A549 (cell line): ENCODE measurements around the gene CD2AP. TPM values are rescaled to one million over a fixed set of nuclear protein-coding genes. Genes with fewer than 3 reads are reported as not detected.

ENCODE experiments used
- ATAC-seq, 2 experiments: fragments of 200-7000 bp in 1 of 2; fragments of >200 bp in 1 of 2; cut with Nextera tagmentation in 1 of 2; cut with Tn5 transposase in 1 of 2; 3 replicates each; pipeline versions ENCODE4 v1.8.0 to v1.9.1; 2018 to 2020; ENCODE audit warnings: mild to moderate bottlenecking in 1 of 2, moderate library complexity in 1 of 2
- CTCF ChIA-PET: fragments of 300-600 bp; sonication (Branson Sonifier 250); formaldehyde crosslinking; extraction: SDS; loops from one replicate; lab custom pipeline; 2021; ENCODE audit warnings: antibody characterized with exemption, inconsistent platforms; lab: Yijun Ruan, JAX
- POLR2A ChIA-PET: fragments of 350-600 bp; formaldehyde crosslinking; extraction: SDS; loops from one replicate; lab custom pipeline; 2021; ENCODE audit warnings: antibody characterized with exemption, inconsistent platforms; lab: Yijun Ruan, JAX
- DNase-seq, 2 experiments: peaks; one replicate each; pipeline versions ENCODE4 v3.0.0 to v3.0.0-alpha.2; 2011 to 2016; ENCODE audit warnings: low read depth in 1 of 2, low spot score in 1 of 2
- FAIRE-seq: peaks from 2 replicates; lab custom pipeline; 2011; peaks lifted over from hg19 to GRCh38; lab: Jason Lieb, UNC
- H3K27ac ChIP-seq, 2 experiments: fragments of >200 bp; sonication (Bioruptor Twin); formaldehyde crosslinking; 3 replicates each; pipeline ENCODE4 v1.5.1; 2016 to 2017
- H3K4me1 ChIP-seq: fragments of >200 bp; sonication (Bioruptor Twin); formaldehyde crosslinking; 3 replicates; pipeline ENCODE4 v1.6.1; 2016
- H3K4me2 ChIP-seq: fragments of >200 bp; sonication (Bioruptor Twin); formaldehyde crosslinking; 3 replicates; pipeline ENCODE4 v1.6.1; 2016
- H3K4me3 ChIP-seq: fragments of >200 bp; sonication (Bioruptor Twin); formaldehyde crosslinking; 3 replicates; pipeline ENCODE4 v1.5.1; 2016
- H3K9me3 ChIP-seq: fragments of >200 bp; sonication (Bioruptor Twin); formaldehyde crosslinking; 3 replicates; pipeline ENCODE4 v1.6.1; 2016
- ATOH8 ChIP-seq: fragments of 250-450 bp; sonication (Bioruptor Pico); IDR thresholded peaks from 2 replicates; pipeline ENCODE4 v1.5.0; 2020; ENCODE audit warnings: low read depth, mild to moderate bottlenecking, moderate library complexity
- CBX2 ChIP-seq: fragments of 200-600 bp; sonication (generic); IDR thresholded peaks from 2 replicates; pipeline ENCODE4 v1.6.1; 2016; ENCODE audit warnings: low read depth, mild to moderate bottlenecking, borderline replicate concordance
- CBX8 ChIP-seq: fragments of 200-600 bp; sonication (generic); IDR thresholded peaks from 2 replicates; pipeline ENCODE4 v1.6.1; 2016
- CEBPB ChIP-seq, 2 experiments: fragments of >200 bp in 1 of 2; sonication (Bioruptor Twin) in 1 of 2; formaldehyde crosslinking in 1 of 2; IDR thresholded peaks; 2 replicates each; pipeline ENCODE4 v1.6.1; 2012 to 2016
- CHD2 ChIP-seq: fragments of 150-350 bp; IDR thresholded peaks from 2 replicates; pipeline ENCODE4 v1.6.1; 2014; ENCODE audit warnings: low read length; ENCODE audit not compliant: partially characterized antibody
- CHD4 ChIP-seq: fragments of 200-600 bp; sonication (generic); IDR thresholded peaks from 2 replicates; pipeline ENCODE4 v1.6.1; 2016; ENCODE audit warnings: antibody characterized with exemption, mild to moderate bottlenecking, borderline replicate concordance
- FOSB ChIP-seq: fragments of 250-450 bp; sonication (Bioruptor Pico); IDR thresholded peaks from 2 replicates; pipeline ENCODE4 v1.5.0; 2020; ENCODE audit warnings: mild to moderate bottlenecking, moderate library complexity
- HDAC2 ChIP-seq: fragments of 200-600 bp; sonication (generic); IDR thresholded peaks from 2 replicates; pipeline ENCODE4 v1.6.1; 2016
- HMGXB4 ChIP-seq: fragments of 250-450 bp; sonication (Bioruptor Pico); IDR thresholded peaks from 2 replicates; pipeline ENCODE4 v1.5.0; 2021; ENCODE audit warnings: mild to moderate bottlenecking, moderate library complexity, borderline replicate concordance
- KDM1A ChIP-seq: fragments of 200-600 bp; sonication (generic); IDR thresholded peaks from 2 replicates; pipeline ENCODE4 v1.6.1; 2016; ENCODE audit warnings: low read depth, mild to moderate bottlenecking
- KDM5A ChIP-seq: fragments of 200-600 bp; sonication (generic); IDR thresholded peaks from 2 replicates; pipeline ENCODE4 v1.6.1; 2016; ENCODE audit warnings: antibody characterized with exemption, mild to moderate bottlenecking
- MAX ChIP-seq: IDR thresholded peaks from 2 replicates; pipeline ENCODE4 v1.6.1; 2012
- MAZ ChIP-seq: fragments of 150-350 bp; IDR thresholded peaks from 2 replicates; pipeline ENCODE4 v1.6.1; 2014; ENCODE audit warnings: antibody characterized with exemption, low read depth, low read length, borderline replicate concordance
- NFE2L2 ChIP-seq: fragments of 150-350 bp; conservative IDR thresholded peaks from 2 replicates; pipeline ENCODE4 v1.6.1; 2014; ENCODE audit warnings: low read length
- NPAS2 ChIP-seq: fragments of 250-450 bp; sonication (Bioruptor Pico); IDR thresholded peaks from 2 replicates; pipeline ENCODE4 v1.8.0; 2022; ENCODE audit warnings: mild to moderate bottlenecking, moderate library complexity, borderline replicate concordance
- NR3C1 ChIP-seq: fragments of >200 bp; sonication (Bioruptor Twin); formaldehyde crosslinking; IDR thresholded peaks from 3 replicates; pipeline ENCODE4 v1.6.1; 2017
- PBX3 ChIP-seq: IDR thresholded peaks from 2 replicates; pipeline ENCODE4 v1.6.1; 2012
- PHF8 ChIP-seq: fragments of 200-600 bp; sonication (generic); IDR thresholded peaks from 2 replicates; pipeline ENCODE4 v1.6.1; 2016; ENCODE audit warnings: low read depth, mild to moderate bottlenecking, antibody characterized with exemption, moderate library complexity, borderline replicate concordance
- POLR2A ChIP-seq: IDR thresholded peaks from 2 replicates; pipeline ENCODE4 v1.6.1; 2012; ENCODE audit warnings: mild to moderate bottlenecking, low read length
- POLR2AphosphoS2 ChIP-seq: conservative IDR thresholded peaks from 2 replicates; pipeline ENCODE4 v1.6.1; 2012; ENCODE audit warnings: low read length, improper control_type of control experiment, inconsistent platforms
- RAD21 ChIP-seq, 2 experiments: fragments of >200 bp in 1 of 2; sonication (Bioruptor Twin) in 1 of 2; formaldehyde crosslinking in 1 of 2; IDR thresholded peaks in 1 of 2; conservative IDR thresholded peaks in 1 of 2; 2 replicates in 1 of 2; 3 replicates in 1 of 2; pipeline ENCODE4 v1.6.1; 2012 to 2018; ENCODE audit warnings: inconsistent platforms in 1 of 2
- RARB ChIP-seq: fragments of 250-450 bp; sonication (Bioruptor Pico); IDR thresholded peaks from 2 replicates; pipeline ENCODE4 v1.8.0; 2021; ENCODE audit warnings: mild to moderate bottlenecking, moderate library complexity
- RCOR1 ChIP-seq: fragments of 150-350 bp; IDR thresholded peaks from 2 replicates; pipeline ENCODE4 v1.6.1; 2014; ENCODE audit warnings: antibody characterized with exemption, low read length, low read depth
- RFX5 ChIP-seq: fragments of 450-650 bp; IDR thresholded peaks from 2 replicates; pipeline ENCODE4 v1.7.1; 2014; ENCODE audit warnings: antibody characterized with exemption, mild to moderate bottlenecking, moderate library complexity
- TFCP2L1 ChIP-seq: fragments of 250-450 bp; sonication (Bioruptor Pico); IDR thresholded peaks from 2 replicates; pipeline ENCODE4 v1.5.0; 2021; ENCODE audit warnings: mild to moderate bottlenecking
- TP53 ChIP-seq: fragments of 250-450 bp; sonication (Bioruptor Pico); IDR thresholded peaks from 2 replicates; pipeline ENCODE4 v1.5.0; 2021; ENCODE audit warnings: mild to moderate bottlenecking, moderate library complexity
- USF2 ChIP-seq: fragments of 450-650 bp; IDR thresholded peaks from 2 replicates; pipeline ENCODE4 v1.6.1; 2014; ENCODE audit warnings: antibody characterized with exemption
- ZSCAN20 ChIP-seq: fragments of 250-450 bp; sonication (Bioruptor Pico); IDR thresholded peaks from 2 replicates; pipeline ENCODE4 v1.8.0; 2022; ENCODE audit warnings: mild to moderate bottlenecking, moderate library complexity
- WGBS: methylation state at CpG from one replicate; pipeline ENCODE4 v1.1.6; 2017; ENCODE audit errors: missing lambda C conversion rate; 5-methylcytosine and 5-hydroxymethylcytosine counted together
- polyA plus RNA-seq, 4 experiments: library from polyadenylated mRNA; depleted of rRNA in 3 of 4; stranded (reverse); fragments of >200 nt; fragmentation: RNase III in 1 of 4; extraction: RNeasy Plus Mini Kit Qiagen cat#74134 plus additional on column Dnase treatment in 1 of 4; gene quantifications; 2 replicates in 3 of 4; 3 replicates in 1 of 4; pipeline ENCODE4 v1.2.3, GENCODE V29; 2011 to 2017

CD2AP gene
- polyA plus RNA-seq, 2 of the 4 experiments (the other 2 are of a cell fraction), result 18.8 to 35.7 TPM

GRCh38 chr6:47671777-47672176 lies 194.2 kb downstream of the CD2AP start:
- FAIRE-seq, result no peak
- peaks cover 23% of the 10 kb centered on the region for H3K4me1 ChIP-seq
- ChIA-PET CTCF (interaction anchor here (0.9 to 1.4 kb wide), 2 partner anchors 41 to 109 kb away, joined by 3 to 5 read pairs; no protein-coding TSS in a partner anchor), POLR2A (no interaction called here)
- H3K27ac ChIP-seq, result no peak overlapping the region; a peak in 1 of 6 replicates
- 0 out of 3 replicates have a peak, but pooled peaks cover 3% of the 10 kb centered on the region for H3K9me3 ChIP-seq
- DNase-seq, result no peak
- no peak overlapping the region for H3K4me3 ChIP-seq
- no peak overlapping the region for H3K4me2 ChIP-seq
- TF ChIP-seq TP53 (CRISPR knock-in tag) (no peak), PHF8 (no peak), RFX5 (no peak), CEBPB (IDR thresholded peaks at IDR 0.05) (no peak), MAX (no peak)
- 37% methylated on average over 1 of the region's 1 CpG for WGBS
- no peak for ATAC-seq

- H3K4me3 ChIP-seq, result no peak overlapping the region
- FAIRE-seq (no peak), ATAC-seq (no peak), DNase-seq (no peak)
- POLR2A ChIA-PET, result no interaction called here
- no peak overlapping the region for H3K27ac ChIP-seq
- peaks cover 3% of the 10 kb centered on the region; the same call in 1 of the 3 replicates for H3K9me3 ChIP-seq
- CTCF ChIA-PET, result interaction anchor here (0.9 to 1.6 kb wide), 3 partner anchors 20 to 108 kb away, joined by 3 to 5 read pairs (median 4); no protein-coding TSS in a partner anchor
- peaks cover 23% of the 10 kb centered on the region for H3K4me1 ChIP-seq
- TF ChIP-seq TFCP2L1 (CRISPR knock-in tag), result no peak
- no peak for TF ChIP-seq NPAS2
- TF ChIP-seq FOSB (CRISPR knock-in tag), result no peak
- TF ChIP-seq ZSCAN20 (CRISPR knock-in tag), result no peak
- TF ChIP-seq MAZ, result no peak
- TF ChIP-seq CEBPB (IDR thresholded peaks at IDR 0.05), result no peak
- TF ChIP-seq CBX8, result no peak
- no peak for TF ChIP-seq RCOR1
- TF ChIP-seq HMGXB4, result no peak
- no peak for TF ChIP-seq TP53 (CRISPR knock-in tag)
- TF ChIP-seq RARB (CRISPR knock-in tag), result no peak
- no peak for TF ChIP-seq KDM5A
- no peak for TF ChIP-seq RFX5
- TF ChIP-seq NFE2L2, result no peak
- no peak for TF ChIP-seq CHD2
- no peak for TF ChIP-seq CBX2
- TF ChIP-seq MAX, result no peak
- no peak for TF ChIP-seq POLR2AphosphoS2
- no peak for TF ChIP-seq PBX3
- H3K4me2 ChIP-seq, result no peak overlapping the region
- 78% methylated on average over 1 of the region's 1 CpG for WGBS
These were observed 195.2 kb downstream of the CD2AP start for GRCh38 chr6:47672816-47673215.

GRCh38 chr6:47674673-47675072 lies 197.1 kb downstream of the CD2AP start:
- no peak for DNase-seq
- Histone ChIP-seq H3K4me3 (no peak overlapping the region), H3K27ac (no peak overlapping the region), H3K4me1 (peaks cover 15% of the 10 kb centered on the region), H3K4me2 (no peak overlapping the region), H3K9me3 (peaks cover 3% of the 10 kb centered on the region; the same call in 1 of the 3 replicates)
- POLR2A ChIA-PET, result no interaction called here
- CTCF ChIA-PET, result no interaction called here
- no peak for FAIRE-seq
- 67% methylated on average over 3 of the region's 3 CpGs for WGBS
- no peak for ATAC-seq
- TF ChIP-seq MAZ, result no peak
- no peak for TF ChIP-seq CBX8
- TF ChIP-seq NR3C1, result no peak
- no peak for TF ChIP-seq USF2
- TF ChIP-seq POLR2AphosphoS2, result no peak
- no peak for TF ChIP-seq POLR2A
- no peak for TF ChIP-seq KDM1A
- TF ChIP-seq HMGXB4, result no peak
- no peak for TF ChIP-seq NPAS2
- no peak for TF ChIP-seq RFX5
- no peak for TF ChIP-seq RAD21 (conservative IDR thresholded peaks at IDR 0.05 in 1 of 2, IDR thresholded peaks at IDR 0.05 in 1 of 2)
- no peak for TF ChIP-seq HDAC2
- TF ChIP-seq TP53 (CRISPR knock-in tag), result no peak
- TF ChIP-seq CHD4, result no peak
- TF ChIP-seq ATOH8, result no peak
